Stimulated activated CD4-positive, alpha-beta T cell treated with anti-CD3 and anti-CD28 coated beads, Interleukin-4, amount 100 ng/mL, for 24 hours (primary cell): Measurements from ENCODE around the gene DBN1.
A peak's percentile ranks its signal among the peaks of the same experiment; 100 is the strongest.

Experiments
- DNase-seq: peaks from one replicate; pipeline ENCODE4 v3.0.0-alpha.2; 2020

DBN1 gene

DNA sequence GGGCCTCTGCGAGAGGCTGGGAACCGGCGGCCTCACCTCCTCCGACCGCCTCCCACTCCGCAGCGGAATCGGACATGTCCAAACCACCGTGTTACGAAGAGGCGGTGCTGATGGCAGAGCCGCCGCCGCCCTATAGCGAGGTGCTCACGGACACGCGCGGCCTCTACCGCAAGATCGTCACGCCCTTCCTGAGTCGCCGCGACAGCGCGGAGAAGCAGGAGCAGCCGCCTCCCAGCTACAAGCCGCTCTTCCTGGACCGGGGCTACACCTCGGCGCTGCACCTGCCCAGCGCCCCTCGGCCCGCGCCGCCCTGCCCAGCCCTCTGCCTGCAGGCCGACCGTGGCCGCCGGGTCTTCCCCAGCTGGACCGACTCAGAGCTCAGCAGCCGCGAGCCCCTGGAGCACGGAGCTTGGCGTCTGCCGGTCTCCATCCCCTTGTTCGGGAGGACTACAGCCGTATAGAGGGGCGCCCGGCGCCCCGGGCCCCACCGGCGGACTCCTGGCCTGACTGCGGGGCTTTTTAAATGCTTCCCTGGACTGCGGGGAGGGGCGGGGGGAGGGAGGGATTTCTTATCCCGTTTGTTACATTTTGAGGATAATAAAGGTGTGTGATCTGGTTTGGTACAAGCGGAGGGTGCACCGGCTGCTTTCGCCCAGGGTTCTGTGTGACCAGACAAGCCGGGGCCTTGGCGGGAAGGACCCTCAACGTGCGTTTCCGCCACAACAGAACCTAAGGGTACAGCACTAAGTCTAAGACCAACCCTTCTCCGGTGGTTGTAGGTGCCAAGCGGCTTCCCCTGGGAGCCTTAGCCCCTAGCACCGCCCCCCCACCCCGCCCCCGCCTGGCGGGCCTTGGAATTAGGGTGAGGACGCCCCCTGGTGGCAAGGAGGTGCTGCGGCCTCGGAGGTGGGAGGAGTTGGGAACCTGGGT is 17.5 kb downstream of the DBN1 start:
- DNase-seq, result peak; percentile 97

DNA sequence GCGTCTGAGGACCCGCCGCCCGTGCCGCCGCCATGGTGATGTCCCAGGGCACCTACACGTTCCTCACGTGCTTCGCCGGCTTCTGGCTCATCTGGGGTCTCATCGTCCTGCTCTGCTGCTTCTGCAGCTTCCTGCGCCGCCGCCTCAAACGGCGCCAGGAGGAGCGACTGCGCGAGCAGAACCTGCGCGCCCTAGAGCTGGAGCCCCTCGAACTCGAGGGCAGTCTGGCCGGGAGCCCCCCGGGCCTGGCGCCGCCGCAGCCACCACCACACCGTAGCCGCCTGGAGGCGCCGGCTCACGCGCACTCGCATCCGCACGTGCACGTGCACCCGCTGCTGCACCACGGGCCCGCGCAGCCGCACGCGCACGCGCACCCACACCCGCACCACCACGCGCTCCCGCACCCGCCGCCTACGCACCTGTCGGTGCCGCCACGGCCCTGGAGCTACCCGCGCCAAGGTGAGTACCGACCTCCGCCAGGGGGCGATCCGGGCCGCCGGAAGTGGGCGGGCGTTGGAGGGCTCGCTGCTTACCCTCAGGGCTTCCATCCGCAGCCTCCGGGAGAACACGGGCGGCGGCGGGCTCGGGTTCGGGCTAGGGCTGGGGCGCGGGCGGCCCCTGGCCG is 18.3 kb downstream of the DBN1 start:
- peak; percentile 90 for DNase-seq

DNA sequence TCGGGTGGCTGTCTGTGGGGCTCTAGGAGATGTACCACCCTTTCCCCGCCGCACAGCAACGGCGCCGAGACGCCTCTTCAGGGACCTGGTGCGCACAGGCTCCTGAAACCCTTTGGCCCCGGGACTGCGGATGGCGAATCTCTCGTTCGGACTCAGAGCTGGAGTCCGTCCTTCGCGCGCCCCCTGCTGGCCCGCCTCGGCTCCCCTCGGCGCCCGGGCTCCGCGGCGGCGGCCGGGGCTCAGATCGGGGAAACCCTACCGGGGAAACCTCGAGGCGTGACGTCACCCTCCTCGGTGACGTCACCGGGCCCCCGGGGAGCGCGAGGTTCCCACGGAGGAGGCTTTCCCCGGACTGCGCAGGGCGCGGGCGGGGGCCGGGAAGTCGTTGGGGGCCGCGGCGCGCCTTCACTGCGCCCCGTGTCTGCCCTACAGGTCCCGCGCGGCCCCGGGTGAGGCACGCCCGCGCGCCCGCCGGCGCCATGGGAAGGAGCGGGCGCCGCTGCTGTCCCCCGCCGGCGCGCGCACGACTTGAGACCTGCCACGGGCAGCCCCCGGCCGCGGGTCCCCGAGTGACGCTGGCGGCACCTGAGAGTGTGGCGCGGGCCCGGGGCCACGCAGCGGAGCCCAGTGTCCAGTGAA is 18.9 kb downstream of the DBN1 start:
- DNase-seq, result peak; percentile 93

DNA sequence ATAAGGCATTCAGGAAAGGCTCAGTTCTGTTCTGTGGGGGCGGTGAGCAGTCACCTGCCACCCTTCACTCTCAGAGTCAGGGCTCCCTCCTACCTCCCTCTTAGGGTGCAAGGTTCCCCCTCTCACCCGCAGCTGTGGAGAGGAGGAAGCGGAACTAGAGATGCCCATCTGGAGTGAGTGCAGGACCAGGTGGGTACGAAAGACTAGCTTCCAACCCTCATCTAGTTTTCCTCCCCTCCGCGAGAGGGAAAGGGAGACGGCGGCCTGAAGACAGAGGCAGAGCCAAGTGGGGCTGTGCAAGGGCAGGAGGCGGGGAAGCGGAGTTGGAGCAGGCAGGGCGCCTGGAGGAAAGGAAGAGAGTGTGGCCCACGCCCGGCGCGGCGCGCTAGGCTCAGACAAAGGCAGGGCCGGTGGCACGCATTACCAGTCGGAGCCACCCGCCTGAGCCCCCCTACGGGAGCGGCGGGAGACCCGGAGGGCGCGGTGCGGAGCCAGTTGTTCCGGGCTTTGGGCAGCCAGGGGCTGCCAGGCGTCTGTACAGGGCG is 19.5 kb downstream of the DBN1 start:
- DNase-seq, result no peak

DNA sequence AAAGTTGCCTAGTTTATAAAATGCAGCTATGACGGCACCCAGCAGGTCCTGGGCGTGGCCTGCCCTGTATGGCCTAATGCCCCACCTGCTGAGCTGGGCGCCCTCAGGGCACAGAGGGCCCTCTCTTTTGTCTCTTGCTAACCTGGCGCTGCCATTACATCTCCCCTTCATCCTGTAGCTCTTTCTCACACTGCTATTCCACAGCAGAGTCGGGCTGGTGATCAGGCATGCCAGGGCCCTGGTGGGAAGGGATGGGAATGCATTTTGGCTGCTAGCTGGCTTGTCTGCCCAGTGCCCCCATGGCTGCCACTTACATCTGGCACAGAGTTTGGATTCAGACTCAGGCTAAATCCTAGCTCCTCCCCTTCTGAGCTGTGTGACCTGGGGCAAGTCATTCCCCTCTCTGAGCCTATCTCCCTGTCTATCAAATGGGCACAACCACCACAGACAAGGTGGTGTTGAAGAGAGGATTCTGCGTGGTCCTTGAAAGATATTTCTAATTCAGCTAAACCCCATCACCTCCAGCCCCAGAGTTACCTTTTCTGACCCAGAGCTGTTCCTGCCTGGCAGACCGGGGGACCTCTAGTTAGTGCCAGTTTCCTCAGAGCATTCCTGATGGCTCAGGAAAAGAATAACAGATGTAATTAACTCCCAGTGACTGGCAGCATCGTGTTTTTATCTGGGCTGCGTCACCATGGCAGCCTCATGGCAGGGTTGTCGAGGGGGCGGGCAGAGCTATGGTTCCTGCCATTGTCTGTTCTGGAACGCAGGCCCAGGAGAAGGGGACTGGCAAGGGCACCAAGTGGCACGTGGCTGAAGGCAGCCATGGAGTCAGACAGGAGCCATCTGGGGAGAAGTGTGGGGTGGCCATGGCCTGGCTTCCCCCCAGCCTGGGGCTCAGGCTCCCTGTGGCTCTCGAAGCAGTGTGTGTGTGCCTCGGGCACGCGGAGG is 20.5 kb downstream of the DBN1 start:
- DNase-seq, result no peak

DNA sequence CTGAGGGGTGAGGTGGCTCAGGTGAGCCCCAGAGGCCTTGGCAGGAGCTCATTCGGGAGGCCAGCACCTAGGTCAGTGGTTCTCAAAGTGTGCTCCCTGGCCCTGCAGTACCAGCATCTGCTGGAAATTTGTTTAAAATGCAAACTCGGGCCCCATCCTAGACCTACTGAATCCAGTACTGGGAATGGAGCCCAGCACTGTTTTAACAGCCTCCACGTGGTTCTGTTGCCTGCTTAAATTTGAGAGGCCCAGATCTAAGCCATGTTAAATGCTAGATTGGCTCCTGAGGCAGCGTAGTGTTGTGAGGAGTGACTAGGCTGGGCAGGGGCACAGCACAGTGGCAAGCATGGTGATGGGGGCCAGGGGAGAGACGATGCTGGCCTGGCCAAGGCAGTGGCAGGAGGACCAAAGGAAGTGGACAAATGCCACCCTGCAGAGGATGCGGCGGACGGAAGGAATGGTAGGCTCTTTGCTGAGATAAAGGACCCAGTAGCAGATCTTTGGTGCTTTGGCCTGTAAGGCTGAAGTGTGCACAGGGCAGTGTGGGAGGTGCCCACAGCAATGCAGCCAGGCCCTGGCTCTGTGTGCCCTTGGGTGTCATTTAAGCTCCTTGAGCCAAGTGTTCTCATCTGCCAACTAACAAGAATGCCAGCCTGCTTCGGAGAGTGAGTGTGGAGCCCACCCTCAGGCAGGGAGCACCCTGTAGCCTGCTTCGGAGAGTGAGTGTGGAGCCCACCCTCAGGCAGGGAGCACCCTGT is 22.6 kb downstream of the DBN1 start:
- DNase-seq, result no peak

DNA sequence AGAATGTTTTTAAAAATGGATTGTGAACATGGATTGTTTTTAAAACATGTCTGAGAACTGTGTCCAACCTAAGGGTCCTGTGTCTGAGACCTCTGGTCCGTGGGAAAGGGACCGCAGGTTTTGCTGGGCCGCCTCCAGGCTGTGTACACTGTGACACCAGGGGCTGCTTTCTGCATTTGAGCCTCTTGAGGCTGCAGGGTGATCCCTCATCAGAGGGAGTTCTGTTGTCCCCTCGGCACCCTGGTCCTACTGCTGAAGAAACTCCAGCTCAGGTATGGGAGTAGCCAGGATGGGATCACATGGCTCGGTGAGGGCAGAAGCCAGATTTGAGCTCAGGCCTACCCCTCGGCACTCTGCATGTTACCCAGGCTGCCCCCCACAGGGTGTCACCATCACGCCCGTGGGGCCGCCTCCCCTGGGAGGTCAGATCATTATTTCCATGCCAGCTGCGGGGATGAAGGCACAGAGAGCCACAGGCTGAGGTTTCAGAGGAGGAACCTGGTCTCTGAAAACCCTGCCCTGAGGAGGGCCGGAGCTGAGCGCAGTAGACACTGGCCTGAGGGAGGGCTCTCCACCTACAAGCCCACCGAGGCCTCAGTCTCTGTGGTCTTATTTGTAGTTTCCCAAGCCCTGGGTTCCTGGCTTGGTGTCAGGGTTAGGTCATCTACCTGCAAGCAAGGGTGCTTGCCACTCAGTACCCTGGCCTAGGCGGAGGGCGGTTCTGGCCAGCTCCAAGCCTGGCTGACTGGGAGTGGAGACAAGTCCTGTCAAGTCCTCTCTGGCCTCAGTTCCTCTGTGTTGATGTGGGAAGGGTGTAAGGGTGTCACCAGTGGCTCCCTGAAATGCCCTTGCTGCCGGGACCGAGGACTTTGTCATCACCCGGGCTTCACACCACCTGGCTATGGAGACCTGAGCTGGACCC is 24.0 kb downstream of the DBN1 start:
- DNase-seq, result no peak

DNA sequence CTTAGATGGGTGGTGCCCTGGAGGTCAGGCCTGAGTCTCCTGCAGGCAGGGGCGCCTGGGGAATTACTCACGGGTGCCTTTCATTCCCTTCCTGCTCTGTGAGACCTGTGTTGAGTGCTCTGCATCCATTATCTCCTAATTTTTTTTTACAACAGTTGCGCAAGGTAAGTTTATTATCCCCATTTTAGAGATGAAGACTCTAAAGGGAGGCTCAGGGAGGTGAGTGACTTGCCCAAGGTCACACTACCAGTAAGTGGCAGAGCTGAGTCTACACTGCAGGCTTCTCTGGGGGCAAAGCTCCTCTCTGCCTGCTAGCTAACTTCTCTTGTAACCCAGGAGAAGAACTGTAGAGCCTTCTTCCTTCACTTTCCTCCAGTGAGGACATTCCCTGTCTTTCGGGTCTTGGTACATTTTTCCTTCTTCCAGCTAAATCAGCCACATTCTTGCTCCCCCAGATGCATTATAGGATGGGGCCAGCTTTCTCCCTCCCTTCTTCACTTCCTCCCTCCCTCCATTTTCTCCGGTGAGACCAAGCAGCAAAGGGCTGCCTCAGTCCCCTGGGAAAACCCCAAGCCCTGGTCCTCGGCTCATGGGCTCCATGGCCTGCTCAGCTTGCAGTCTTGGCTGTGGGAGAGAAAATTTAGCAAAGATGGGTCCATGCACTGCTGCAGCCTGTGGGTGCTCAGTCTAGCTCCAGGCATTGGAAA is 25.0 kb downstream of the DBN1 start:
- no peak for DNase-seq

DNA sequence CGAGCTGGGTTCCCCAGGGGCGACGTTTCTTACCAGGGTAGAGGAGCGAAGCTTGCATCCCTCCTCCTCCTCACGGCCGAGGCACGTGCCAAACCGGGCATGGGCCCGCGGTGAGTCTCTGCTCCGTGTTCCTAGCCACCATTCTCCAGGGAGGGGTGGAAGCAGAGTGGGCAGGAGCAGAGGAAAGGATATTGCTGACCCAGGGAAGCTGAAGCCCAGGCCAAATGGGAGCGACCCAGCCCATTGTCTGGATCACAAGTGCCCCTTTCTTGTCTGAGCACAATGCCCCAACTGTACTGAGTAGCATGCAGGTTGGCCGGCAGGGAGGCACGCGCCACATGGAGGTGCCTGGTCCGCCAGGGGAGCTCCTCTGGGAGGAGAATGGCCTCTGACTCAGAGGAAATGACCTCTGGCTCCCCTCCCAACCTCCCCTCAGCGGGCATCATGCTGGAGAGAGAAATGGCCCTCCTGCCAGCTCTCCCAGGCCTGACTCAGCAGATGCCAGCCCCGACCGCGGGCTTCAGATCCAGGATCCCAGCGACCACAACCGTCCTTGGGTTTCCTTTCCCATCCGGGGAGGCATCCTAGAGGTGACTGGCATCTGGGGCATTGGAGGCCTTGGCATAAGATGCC is 25.7 kb downstream of the DBN1 start:
- no peak for DNase-seq

DNA sequence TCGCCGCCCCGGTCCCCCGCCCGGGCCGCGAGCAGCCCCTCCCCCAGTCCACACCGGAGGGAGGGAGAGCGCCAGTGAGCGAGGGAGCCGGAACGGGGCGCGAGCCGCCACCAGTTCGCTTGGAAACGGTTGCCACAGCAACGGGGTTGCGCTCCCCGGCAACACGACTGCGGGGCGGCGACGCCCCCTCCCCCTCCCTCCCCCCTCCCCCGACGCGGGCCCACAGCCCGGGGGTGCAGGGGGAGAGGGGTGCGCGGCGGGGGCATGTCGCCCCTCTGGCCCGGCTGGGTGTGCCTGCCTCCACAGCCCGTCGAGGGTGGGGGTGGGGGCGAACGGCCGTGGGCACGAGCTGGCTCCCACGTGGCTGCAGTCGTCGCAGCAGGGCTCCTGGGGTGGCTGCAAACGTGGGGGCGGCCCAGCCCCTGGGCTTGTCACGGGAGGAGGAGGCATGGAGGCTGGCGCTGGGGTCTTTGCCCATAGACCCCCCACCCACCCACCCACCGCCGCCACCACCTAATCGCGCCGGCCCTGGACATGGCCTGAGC is 26.3 kb downstream of the DBN1 start:
- peak; percentile 65 for DNase-seq

DNA sequence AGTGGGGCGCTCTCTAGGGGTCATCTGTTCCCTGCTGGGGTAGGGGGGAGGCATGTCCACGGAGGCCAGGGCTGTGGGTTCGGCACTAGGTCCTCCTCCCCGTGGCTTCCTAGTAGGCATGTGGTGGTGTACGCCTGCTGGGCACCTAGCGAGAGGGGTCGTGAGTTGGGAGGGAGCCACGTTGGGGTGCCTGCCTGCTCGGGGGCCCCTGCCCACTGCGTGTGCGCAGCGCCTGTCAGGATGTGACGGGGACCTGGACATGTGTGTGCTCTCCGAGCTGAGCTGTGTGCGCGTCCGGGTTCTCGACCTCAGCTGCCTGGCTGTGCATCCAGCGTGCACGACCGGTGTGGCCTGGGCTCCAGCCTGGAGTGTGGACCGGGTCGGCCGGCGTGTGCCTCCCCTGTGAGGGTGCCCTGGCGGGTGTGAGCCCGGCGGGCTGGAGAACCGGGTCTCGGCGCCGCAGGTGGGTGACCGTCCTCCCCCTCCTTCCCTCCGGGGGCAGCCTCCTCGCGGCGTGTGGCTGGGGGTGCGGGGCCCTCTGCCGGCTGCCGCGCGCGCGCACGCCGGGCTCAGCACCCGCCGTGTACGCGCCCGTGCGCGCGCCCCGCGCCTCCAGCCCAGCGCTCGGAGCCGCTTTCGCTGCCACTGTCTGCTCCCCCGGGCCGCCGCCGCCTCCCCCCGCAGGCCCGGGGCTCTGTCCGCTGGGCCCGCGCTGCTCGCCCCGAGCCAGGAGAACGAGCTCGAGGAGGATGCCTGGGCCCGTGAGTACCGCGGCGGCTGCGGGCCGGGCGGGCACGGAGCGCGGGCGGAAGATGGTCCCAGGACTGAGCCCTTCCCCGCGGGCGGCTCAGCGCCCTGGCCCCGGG is 27.0 kb downstream of the DBN1 start, which contains the start of gene PRR7:
Gene PRR7 (plus strand): TSS at position 615 of the 866 bp plus-strand sequence. CDS start 8,254 bp downstream, outside the sequence.
- DNase-seq, result peak; percentile 69

DNA sequence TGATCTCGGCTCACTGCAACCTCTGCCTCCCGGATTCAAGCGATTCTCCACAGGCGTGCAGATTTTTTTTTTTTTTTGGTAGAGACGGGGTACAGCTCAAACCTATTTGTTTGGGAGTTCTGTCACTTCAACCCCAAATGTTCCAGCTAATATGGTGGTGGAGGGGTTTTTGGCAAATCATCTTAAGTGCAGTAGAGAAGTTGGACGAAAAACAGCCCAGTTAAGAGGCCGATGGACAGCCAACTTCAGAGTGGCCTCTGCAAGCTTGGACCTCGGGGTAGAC is 27.6 kb downstream of the DBN1 start:
- no peak for DNase-seq

DNA sequence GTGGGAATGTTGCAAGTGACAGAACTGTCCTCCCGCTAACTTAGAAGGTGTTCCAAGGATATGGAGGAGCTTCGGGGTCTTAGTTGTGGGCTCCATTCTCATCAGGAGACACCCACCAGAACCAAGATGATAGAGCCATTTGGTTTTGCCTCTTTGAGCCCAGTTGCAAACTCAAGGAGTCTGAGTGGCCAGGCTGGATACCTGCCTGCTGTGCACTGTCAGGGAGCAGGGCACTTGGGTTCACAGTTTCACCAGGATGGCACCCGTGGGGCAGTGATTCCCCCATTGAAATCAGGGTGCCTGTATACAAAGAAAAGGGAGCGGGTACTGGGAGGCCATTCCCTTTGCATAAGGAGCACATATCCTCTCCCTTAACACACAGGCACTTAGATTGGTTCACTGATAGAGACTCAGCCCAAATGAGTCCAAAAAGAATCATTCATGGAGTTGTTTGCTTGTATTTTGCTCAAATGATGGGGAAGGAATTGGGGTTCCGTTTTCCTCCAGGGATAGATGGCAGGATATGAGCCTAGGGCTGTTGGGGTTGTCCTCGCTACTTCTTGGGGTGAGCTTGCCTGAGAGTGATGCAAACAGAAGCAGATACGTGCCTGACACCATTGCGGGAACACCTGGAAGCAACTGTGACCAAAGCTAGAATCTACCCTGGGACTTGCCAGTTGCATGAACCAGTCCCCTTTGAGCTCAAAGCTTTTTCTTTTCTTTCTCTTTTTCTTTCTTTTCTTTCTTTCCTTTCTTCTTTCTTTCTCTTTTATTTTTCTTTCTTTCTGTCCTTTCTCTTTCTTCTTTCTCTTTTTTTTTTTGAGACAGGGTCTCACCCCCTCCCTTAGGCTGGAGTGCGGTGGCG is 28.1 kb downstream of the DBN1 start:
- peak; percentile 23 for DNase-seq

DNA sequence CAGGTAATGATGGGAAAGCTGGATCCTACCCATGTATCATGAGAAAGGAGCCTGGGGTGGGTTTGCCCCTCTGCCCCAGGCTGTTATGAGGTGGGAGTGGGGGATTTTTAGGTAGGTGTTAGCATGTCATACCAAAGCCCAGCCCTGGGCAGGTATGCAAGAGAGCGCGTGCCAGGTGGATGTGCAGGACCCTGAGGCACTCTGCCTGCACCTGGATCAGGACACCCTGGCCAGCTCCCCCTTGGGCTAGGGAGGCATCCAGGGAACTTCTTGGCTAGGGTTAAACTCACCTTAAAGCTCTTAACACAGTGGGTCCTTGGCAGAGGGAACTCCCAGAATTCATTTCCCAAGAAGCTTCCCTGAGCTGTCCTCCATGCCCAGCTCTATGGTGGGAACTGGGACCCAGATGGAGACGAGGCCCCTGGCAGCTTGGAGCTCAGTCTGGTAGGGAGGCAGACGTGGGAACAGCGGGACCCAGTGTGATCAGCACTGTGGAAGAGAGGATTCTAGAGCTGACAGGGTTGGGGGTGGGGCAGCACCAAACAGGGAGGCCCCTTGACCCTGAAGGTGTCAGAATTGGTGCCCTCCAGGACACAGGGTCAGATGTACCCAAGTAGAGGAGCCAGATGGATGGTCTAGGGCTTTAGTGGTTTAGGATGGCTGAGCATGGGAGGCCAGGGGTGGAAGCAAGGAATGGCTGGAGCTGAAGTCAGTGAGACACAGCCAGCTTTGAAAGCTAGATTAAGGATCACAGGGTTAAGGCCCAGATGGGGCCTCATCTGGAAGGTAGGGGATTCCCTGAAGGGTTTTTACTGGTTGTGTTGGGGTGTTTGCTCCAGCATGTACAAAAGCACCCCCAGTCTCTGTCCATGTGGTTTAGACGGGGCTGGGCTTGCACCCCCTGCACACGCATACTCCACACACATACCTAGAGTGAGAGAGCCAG is 29.1 kb downstream of the DBN1 start:
- DNase-seq, result peak; percentile 8

DNA sequence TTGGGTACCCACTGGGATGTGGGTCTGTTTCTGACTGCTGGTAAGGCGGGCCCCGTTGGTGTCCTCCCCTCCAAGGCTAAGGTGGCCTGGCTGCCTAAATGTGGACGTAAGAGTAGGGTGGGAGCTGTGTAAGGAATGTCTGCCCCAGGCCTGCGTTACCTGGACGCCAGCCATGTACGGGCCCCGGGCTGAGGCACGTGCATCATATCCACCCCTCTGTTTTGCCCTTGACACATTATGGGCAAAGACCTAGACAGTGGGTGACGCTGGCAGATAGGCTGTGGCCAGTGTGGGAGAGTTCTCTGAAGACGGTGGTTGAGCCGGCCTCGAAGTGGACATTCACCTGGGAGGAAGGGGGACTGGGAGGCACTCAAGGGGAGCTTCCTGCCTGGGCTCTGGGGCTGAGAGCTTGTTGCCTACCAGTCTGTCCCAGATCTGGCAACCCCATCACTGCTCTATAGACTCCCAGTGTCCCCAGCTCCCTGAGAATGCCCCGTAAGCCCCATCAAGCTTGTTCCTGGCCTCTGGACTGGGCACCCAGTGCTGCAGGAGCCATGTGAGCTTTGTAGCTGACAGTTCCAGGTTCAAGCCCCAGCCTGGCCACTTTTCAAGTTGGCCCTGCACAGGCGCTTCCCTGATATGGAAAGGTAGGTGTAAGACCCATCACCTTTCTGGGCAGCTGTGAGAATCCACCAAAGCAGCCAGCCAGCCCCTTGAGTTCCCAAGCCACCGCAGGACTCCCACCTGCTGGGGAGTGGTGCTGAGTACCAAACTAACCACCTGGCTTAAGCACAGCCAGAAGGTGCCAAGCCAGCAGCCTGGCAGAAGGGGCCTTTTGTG is 30.1 kb downstream of the DBN1 start:
- DNase-seq, result no peak
